HUES6 (cell line): ENCODE results near the gene OR2B6.

Experiments used
- H3K27ac ChIP-seq: 2 replicates; pipeline ENCODE4 v1.7.0; 2013; ENCODE audit warnings: low read depth, mild to moderate bottlenecking, low read length, inconsistent platforms
- H3K27me3 ChIP-seq: 2 replicates; pipeline ENCODE4 v1.6.1; 2013; ENCODE audit warnings: low read length; ENCODE audit not compliant: control insufficient read depth, insufficient read depth
- H3K36me3 ChIP-seq: 2 replicates; pipeline ENCODE4 v1.6.1; 2013; ENCODE audit warnings: low read length; ENCODE audit not compliant: control insufficient read depth, insufficient read depth
- H3K4me1 ChIP-seq: 2 replicates; pipeline ENCODE4 v1.6.1; 2013; ENCODE audit warnings: low read length; ENCODE audit not compliant: control insufficient read depth, insufficient read depth
- H3K4me3 ChIP-seq: 2 replicates; pipeline ENCODE4 v1.5.1; 2013; ENCODE audit warnings: low read depth, low read length
- H3K9ac ChIP-seq: one replicate; pipeline ENCODE4 v1.6.1; 2013; ENCODE audit warnings: mild to moderate bottlenecking, low read length
- H3K9me3 ChIP-seq: 2 replicates; pipeline ENCODE4 v1.6.1; 2013; ENCODE audit warnings: low read depth, low read length; ENCODE audit not compliant: control insufficient read depth, insufficient read depth

OR2B6 gene

GRCh38 chr6:28000351-28001045, 43.5 kb downstream of the OR2B6 start:
- peaks cover 22% of the 10 kb centered on the region for H3K4me1 ChIP-seq
- H3K9me3 ChIP-seq = no peaks in the 10 kb centered on the region
- no peaks in the 10 kb centered on the region for H3K27me3 ChIP-seq
- H3K4me3 ChIP-seq = no peak overlapping the region
- H3K27ac ChIP-seq = no peak overlapping the region
- H3K36me3 ChIP-seq = no peaks in the 10 kb centered on the region
- H3K9ac ChIP-seq = no peak overlapping the region

GRCh38 chr6:28001351-28001750, 44.3 kb downstream of the OR2B6 start:
- Histone ChIP-seq H3K9me3 (no peaks in the 10 kb centered on the region), H3K9ac (no peak overlapping the region), H3K27ac (no peak overlapping the region), H3K4me1 (peaks cover 26% of the 10 kb centered on the region), H3K36me3 (no peaks in the 10 kb centered on the region), H3K27me3 (no peaks in the 10 kb centered on the region), H3K4me3 (no peak overlapping the region)

- Histone ChIP-seq H3K9ac (no peak overlapping the region), H3K4me3 (no peak overlapping the region), H3K9me3 (no peaks in the 10 kb centered on the region), H3K27me3 (no peaks in the 10 kb centered on the region), H3K4me1 (peaks cover 26% of the 10 kb centered on the region), H3K27ac (no peak overlapping the region), H3K36me3 (no peaks in the 10 kb centered on the region)
These were observed 44.7 kb downstream of the OR2B6 start for GRCh38 chr6:28001751-28002150.

GRCh38 chr6:28002161-28002560, 45.1 kb downstream of the OR2B6 start:
- H3K4me3 ChIP-seq = no peak overlapping the region
- no peaks in the 10 kb centered on the region for H3K27me3 ChIP-seq
- no peaks in the 10 kb centered on the region for H3K36me3 ChIP-seq
- no peak overlapping the region for H3K27ac ChIP-seq
- H3K9ac ChIP-seq = no peak overlapping the region
- no peaks in the 10 kb centered on the region for H3K9me3 ChIP-seq
- peaks cover 26% of the 10 kb centered on the region for H3K4me1 ChIP-seq

- Histone ChIP-seq H3K36me3 (no peaks in the 10 kb centered on the region), H3K4me3 (no peak overlapping the region), H3K4me1 (peaks cover 26% of the 10 kb centered on the region), H3K27ac (no peak overlapping the region), H3K27me3 (no peaks in the 10 kb centered on the region), H3K9ac (no peak overlapping the region), H3K9me3 (no peaks in the 10 kb centered on the region)
These were observed 46.0 kb downstream of the OR2B6 start for GRCh38 chr6:28003059-28003458.

- no peaks in the 10 kb centered on the region for H3K27me3 ChIP-seq
- no peak overlapping the region for H3K27ac ChIP-seq
- H3K36me3 ChIP-seq = no peaks in the 10 kb centered on the region
- H3K4me3 ChIP-seq = no peak overlapping the region
- H3K9ac ChIP-seq = no peak overlapping the region
- H3K9me3 ChIP-seq = no peaks in the 10 kb centered on the region
- H3K4me1 ChIP-seq = peaks cover 26% of the 10 kb centered on the region
These were observed 46.6 kb downstream of the OR2B6 start for GRCh38 chr6:28003661-28004060.

- no peaks in the 10 kb centered on the region for H3K9me3 ChIP-seq
- H3K4me3 ChIP-seq = no peak overlapping the region
- H3K27me3 ChIP-seq = no peaks in the 10 kb centered on the region
- H3K9ac ChIP-seq = no peak overlapping the region
- H3K27ac ChIP-seq = no peak overlapping the region
- H3K36me3 ChIP-seq = no peaks in the 10 kb centered on the region
- peaks cover 26% of the 10 kb centered on the region for H3K4me1 ChIP-seq
These were observed 47.5 kb downstream of the OR2B6 start for GRCh38 chr6:28004350-28005151.

GRCh38 chr6:28005152-28005890, 48.3 kb downstream of the OR2B6 start:
- Histone ChIP-seq H3K4me3 (no peak overlapping the region), H3K27me3 (no peaks in the 10 kb centered on the region), H3K27ac (no peak overlapping the region), H3K9me3 (no peaks in the 10 kb centered on the region), H3K9ac (no peak overlapping the region), H3K4me1 (peaks cover 26% of the 10 kb centered on the region), H3K36me3 (no peaks in the 10 kb centered on the region)

GRCh38 chr6:28005975-28006374, 48.9 kb downstream of the OR2B6 start:
- H3K4me3 ChIP-seq = no peak overlapping the region
- peaks cover 26% of the 10 kb centered on the region for H3K4me1 ChIP-seq
- no peak overlapping the region for H3K27ac ChIP-seq
- H3K9ac ChIP-seq = no peak overlapping the region
- no peaks in the 10 kb centered on the region for H3K9me3 ChIP-seq
- no peaks in the 10 kb centered on the region for H3K27me3 ChIP-seq
- no peaks in the 10 kb centered on the region for H3K36me3 ChIP-seq
